ENCODE results near the gene MYEOV.

The MYEOV gene

GRCh38 chr11:69314555-69314954 is 20.6 kb downstream of the MYEOV start:
- no peak overlapping the region for H3K4me3 ChIP-seq (ENCODE audit: low read length)
- no peak for DNase-seq (ENCODE audit: low read depth)
- TF ChIP-seq CTCF (IDR thresholded peaks at IDR 0.05; ENCODE audit: insufficient read depth, low read depth, low read length, missing control alignments) = no peak

GRCh38 chr11:69316956-69317355 is 23.0 kb downstream of the MYEOV start:
- no peak overlapping the region for H3K4me3 ChIP-seq (ENCODE audit: low read length)
- TF ChIP-seq CTCF (IDR thresholded peaks at IDR 0.05; ENCODE audit: insufficient read depth, low read depth, low read length, missing control alignments) = no peak
- no peak for DNase-seq (ENCODE audit: low read depth)

- TF ChIP-seq CTCF (IDR thresholded peaks at IDR 0.05; ENCODE audit: insufficient read depth, low read depth, low read length, missing control alignments) = no peak
- no peak overlapping the region for H3K4me3 ChIP-seq (ENCODE audit: low read length)
- no peak for DNase-seq (ENCODE audit: low read depth)
These were observed 23.6 kb downstream of the MYEOV start for GRCh38 chr11:69317401-69318092.

GRCh38 chr11:69318093-69318420 is 24.1 kb downstream of the MYEOV start:
- H3K4me3 ChIP-seq (ENCODE audit: low read length) = no peak overlapping the region
- no peak for DNase-seq (ENCODE audit: low read depth)
- no peak for TF ChIP-seq CTCF (IDR thresholded peaks at IDR 0.05; ENCODE audit: insufficient read depth, low read depth, low read length, missing control alignments)

GRCh38 chr11:69319255-69320106 is 25.5 kb downstream of the MYEOV start:
- no peak for TF ChIP-seq CTCF (IDR thresholded peaks at IDR 0.05; ENCODE audit: insufficient read depth, low read depth, low read length, missing control alignments)
- no peak overlapping the region for H3K4me3 ChIP-seq (ENCODE audit: low read length)
- DNase-seq (ENCODE audit: low read depth) = no peak

- DNase-seq (ENCODE audit: low read depth) = no peak
- H3K4me3 ChIP-seq (ENCODE audit: low read length) = no peak overlapping the region
- TF ChIP-seq CTCF (IDR thresholded peaks at IDR 0.05; ENCODE audit: insufficient read depth, low read depth, low read length, missing control alignments) = no peak
These were observed 26.4 kb downstream of the MYEOV start for GRCh38 chr11:69320326-69320725.
